Activated naive CD4-positive, alpha-beta T cell treated with anti-CD3 and anti-CD28 coated beads, Interleukin-2, amount 50 U/mL, for 72 hours (primary cell): ENCODE data around the gene ZFAND6. TPM values are rescaled to one million over a fixed set of nuclear protein-coding genes. Genes with fewer than 3 reads are reported as not detected.
"Not testable (repeated sequence)": the region's sequence is repeated elsewhere in the genome, so short reads cannot be mapped to it uniquely, and the experiment has no call there.

Source experiments
- ATAC-seq, 2 donors: fragments of 150-1000 bp; cut with Tn5 transposase; 2 replicates each; pipeline ENCODE4 v1.10.0; 2021; ENCODE audit warnings: mild to moderate bottlenecking in 2 of 2, moderate library complexity in 2 of 2
- DNase-seq, 2 donors: peaks; one replicate each; pipeline ENCODE4 v3.0.0; 2021 to 2022; ENCODE audit warnings: low spot score in 2 of 2
- H3K27ac Mint-ChIP-seq, 2 donors: one replicate each; pipeline ENCODE4 v1.8.0; 2022; ENCODE audit warnings: mild to moderate bottlenecking in 2 of 2, mixed read lengths in 2 of 2
- H3K36me3 Mint-ChIP-seq, 2 donors: one replicate each; pipeline ENCODE4 v1.8.0; 2022; ENCODE audit warnings: mixed read lengths in 2 of 2
- H3K9me3 Mint-ChIP-seq, 2 donors: one replicate each; pipeline ENCODE4 v1.8.0; 2022; ENCODE audit warnings: mixed read lengths in 2 of 2
- total RNA-seq, 2 donors: library from RNA; stranded (reverse); gene quantifications; one replicate each; pipeline ENCODE4 v1.2.3, GENCODE V29; 2022

ZFAND6 gene
- total RNA-seq: 10 to 100 TPM; 35.8 to 42.4 TPM

DNA sequence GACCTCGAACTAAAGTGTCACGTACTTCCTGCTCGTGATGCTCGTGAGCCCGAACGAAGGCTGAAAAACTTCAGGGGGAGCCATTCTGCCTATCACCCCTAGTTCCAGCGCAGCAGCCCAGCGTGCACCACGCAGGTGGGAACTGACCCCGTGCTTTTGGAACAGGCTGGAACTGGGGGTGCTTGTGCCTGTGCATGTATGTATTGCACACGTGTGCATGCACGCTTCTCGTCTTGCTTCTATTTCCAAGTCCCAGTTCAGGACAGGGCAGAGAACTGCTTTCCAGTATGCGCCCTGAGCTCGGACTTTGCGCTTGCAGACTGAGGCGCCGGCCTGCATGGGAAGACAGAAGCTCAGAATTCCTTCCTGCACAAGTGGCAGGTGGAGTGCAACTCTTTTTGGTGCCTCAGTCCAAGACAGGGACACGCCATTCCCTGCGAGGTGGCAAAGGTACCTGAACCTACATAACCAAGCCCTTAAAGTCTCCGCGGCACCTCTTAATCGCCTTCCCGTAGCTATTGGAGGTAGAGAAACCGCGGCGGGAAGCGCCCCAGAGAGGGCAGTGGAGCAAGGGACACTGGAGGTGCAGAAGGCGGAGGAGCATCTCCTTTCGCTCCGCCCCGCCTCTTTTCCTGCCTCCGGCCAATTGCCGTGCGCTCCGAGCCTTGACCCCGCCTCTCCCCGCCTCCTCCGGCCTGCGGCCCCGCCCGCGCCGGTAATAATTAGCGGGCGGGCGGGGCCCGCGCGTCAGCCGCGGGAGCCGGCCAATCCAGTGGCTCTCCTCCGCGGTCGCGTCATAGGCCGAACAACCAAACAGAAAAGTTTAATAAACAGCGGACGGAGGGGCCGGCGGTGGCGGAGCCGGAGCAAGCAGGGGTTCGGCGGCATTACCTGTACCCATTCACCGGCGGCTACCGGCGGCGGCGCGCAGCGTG, at the start of gene ZFAND6:
TSS of gene ZFAND6 (plus strand) at position 826 of the 935 bp plus-strand sequence. CDS start 60,669 bp downstream, outside the sequence.
- Mint-ChIP-seq H3K27ac (peak within 1 kb of the TSS; percentile 92 to 99), H3K9me3 (no peaks in the 10 kb centered on the region), H3K36me3 (no peaks in the 10 kb centered on the region)
- ATAC-seq (peak; percentile 88 to 90), DNase-seq (peak; percentile 97)

DNA sequence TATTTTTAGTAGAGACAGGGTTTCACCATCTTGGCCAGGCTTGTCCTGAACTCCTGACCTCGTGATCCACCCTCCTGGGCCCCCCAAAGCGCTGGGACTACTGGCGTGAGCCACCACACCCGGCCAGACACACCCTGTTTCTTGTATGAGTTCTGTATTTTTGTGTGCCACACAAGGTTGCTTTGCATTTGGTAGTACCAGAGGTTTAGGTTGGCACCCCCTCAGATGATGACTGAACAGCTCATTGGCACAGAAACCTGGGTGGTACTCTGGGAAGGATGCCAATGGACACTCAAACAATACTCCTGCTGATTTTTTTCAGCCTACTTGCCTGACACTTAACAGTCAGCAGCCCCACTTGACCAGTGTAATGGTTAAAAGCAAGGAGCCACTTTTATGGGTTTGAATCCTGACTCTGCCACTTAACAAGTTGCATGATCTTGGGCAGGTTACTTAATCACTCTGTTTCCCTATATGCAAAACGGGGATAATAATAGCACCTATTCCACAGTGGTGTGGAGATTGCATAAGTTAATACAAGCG, 49.3 kb upstream of the ZFAND6 start:
- no peak overlapping the region for H3K27ac Mint-ChIP-seq
- no peak for DNase-seq
- ATAC-seq: no peak
- H3K36me3 Mint-ChIP-seq: no peaks in the 10 kb centered on the region
- no peaks in the 10 kb centered on the region for H3K9me3 Mint-ChIP-seq

DNA sequence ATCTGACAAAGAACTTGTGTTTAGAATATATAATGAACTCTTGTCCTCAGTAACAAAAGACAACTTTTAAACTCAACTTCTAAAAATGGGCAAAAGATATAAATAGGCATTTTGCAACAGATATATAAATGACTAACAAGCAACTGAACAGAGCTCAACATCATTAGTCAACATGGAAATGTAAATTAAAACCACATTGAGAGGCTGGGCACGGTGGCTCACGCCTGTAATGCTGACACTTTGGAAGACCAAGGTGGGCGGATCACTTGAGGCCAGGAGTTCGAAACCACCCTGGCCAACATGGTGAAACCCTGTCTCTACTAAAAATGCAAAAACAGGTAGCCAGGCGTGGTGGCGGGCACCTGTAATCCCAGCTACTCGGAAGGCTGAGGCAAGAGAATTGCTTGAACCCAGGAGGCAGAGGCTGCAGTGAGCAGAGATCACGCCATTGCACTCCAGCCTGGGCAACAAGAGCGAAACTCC, 48.4 kb upstream of the ZFAND6 start:
- not testable (repeated sequence) for H3K27ac Mint-ChIP-seq, H3K36me3 Mint-ChIP-seq, DNase-seq, H3K9me3 Mint-ChIP-seq
- ATAC-seq: peak in 1 of 2 donors; percentile 76

- Mint-ChIP-seq H3K9me3 (no peaks in the 10 kb centered on the region), H3K27ac (no peak overlapping the region), H3K36me3 (no peaks in the 10 kb centered on the region)
- DNase-seq: no peak
- no peak for ATAC-seq
Measured at GRCh38 chr15:80011596-80011995, 47.9 kb upstream of the ZFAND6 start.

GRCh38 chr15:80012060-80012726, 47.3 kb upstream of the ZFAND6 start:
- H3K36me3 Mint-ChIP-seq: no peaks in the 10 kb centered on the region
- ATAC-seq (no peak), DNase-seq (no peak)
- H3K27ac Mint-ChIP-seq: no peak overlapping the region
- H3K9me3 Mint-ChIP-seq: no peaks in the 10 kb centered on the region

- H3K9me3 Mint-ChIP-seq, DNase-seq, H3K27ac Mint-ChIP-seq, ATAC-seq, H3K36me3 Mint-ChIP-seq: not testable (repeated sequence)
Measured at GRCh38 chr15:80014186-80014585, 45.3 kb upstream of the ZFAND6 start.

- Mint-ChIP-seq H3K9me3 (no peaks in the 10 kb centered on the region), H3K27ac (no peak overlapping the region), H3K36me3 (no peaks in the 10 kb centered on the region)
- no peak for DNase-seq
- ATAC-seq: no peak
Measured at GRCh38 chr15:80015156-80015555, 44.3 kb upstream of the ZFAND6 start.

DNA sequence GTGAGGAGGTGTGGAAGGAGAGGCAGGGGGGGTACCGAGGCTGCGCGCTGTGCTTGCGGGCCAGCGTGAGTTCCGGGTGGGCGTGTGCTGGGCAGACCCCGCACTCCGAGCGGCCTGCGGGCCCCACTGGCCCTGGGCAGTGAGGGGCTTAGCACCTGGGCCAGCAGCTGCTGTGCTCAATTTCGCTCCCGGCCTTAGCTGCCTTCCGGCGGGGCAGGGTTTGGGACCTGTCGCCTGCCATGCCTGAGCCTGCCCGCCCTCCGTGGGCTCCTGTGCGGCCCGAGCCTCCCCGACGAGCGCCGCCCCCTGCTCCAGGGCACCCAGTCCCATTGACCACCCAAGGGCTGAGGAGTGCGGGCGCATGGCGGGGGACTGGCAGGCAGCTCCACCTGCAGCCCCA, 43.0 kb upstream of the ZFAND6 start:
- not testable (repeated sequence) for H3K27ac Mint-ChIP-seq, ATAC-seq, H3K36me3 Mint-ChIP-seq, DNase-seq, H3K9me3 Mint-ChIP-seq

DNA sequence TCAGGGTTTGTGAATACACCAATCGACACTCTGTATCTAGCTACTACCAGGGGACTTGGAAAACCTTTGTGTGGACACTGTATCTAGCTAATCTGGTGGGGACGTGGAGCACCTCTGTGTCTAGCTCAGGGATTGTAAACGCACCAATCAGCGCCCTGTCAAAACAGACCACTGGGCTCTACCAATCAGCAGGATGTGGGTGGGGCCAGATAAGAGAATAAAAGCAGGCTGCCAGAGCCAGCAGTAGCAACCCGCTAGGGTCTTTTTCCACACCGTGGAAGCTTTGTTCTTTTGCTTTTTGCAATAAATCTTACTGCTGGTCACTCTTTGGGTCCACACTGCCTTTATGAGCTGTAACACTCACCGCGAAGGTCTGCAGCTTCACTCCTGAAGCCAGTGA, 42.3 kb upstream of the ZFAND6 start:
- DNase-seq, ATAC-seq, H3K9me3 Mint-ChIP-seq, H3K27ac Mint-ChIP-seq, H3K36me3 Mint-ChIP-seq: not testable (repeated sequence)

- DNase-seq (no peak), ATAC-seq (peak in 1 of 2 donors; percentile 28)
- Mint-ChIP-seq H3K9me3 (peaks cover 4 to 6% of the 10 kb centered on the region in 2 donors), H3K36me3 (peaks cover 0 to 6% of the 10 kb centered on the region in 2 donors), H3K27ac (no peak overlapping the region)
Measured at GRCh38 chr15:80019168-80019745, 40.2 kb upstream of the ZFAND6 start.

DNA sequence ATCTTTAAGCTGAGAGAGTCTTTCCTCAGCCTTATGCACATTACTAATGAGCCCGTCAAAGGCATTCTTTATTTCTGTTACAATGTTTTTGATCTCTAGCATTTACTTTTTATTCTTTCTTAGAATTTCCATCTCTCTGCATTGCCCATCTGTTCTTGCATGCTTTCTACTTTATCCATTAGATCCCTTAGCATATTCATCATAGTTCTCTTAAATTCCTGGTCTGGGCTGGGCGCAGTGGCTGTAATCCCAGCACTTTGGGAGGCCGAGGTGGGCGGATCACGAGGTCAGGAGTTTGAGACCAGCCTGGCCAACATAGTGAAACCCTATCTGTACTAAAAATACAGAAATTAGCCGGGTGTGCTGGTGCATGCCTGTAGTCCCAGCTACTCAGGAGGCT, 39.3 kb upstream of the ZFAND6 start:
- H3K9me3 Mint-ChIP-seq, DNase-seq, H3K36me3 Mint-ChIP-seq, ATAC-seq, H3K27ac Mint-ChIP-seq: not testable (repeated sequence)

DNA sequence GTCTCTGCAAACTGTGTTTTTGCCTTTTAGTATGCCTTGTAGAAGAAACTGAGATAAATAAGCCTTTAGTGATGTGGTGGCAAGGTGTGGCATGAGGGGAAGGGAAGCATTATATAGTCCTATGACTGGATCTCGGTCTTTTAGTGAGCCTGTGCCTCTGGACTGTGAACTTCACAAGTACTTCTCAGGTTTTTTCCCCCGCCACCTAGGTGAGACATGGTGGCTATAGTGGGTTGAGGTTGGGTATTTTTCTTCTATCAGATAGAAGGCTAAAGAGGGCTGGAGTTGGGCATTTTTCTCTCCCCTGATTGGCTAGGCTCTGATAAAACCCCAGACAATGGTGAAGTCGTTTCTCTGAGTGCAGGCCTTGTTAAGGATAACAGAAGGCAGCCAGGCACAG, 38.7 kb upstream of the ZFAND6 start:
- H3K9me3 Mint-ChIP-seq: peaks cover 4 to 6% of the 10 kb centered on the region in 2 donors
- no peak for DNase-seq

DNA sequence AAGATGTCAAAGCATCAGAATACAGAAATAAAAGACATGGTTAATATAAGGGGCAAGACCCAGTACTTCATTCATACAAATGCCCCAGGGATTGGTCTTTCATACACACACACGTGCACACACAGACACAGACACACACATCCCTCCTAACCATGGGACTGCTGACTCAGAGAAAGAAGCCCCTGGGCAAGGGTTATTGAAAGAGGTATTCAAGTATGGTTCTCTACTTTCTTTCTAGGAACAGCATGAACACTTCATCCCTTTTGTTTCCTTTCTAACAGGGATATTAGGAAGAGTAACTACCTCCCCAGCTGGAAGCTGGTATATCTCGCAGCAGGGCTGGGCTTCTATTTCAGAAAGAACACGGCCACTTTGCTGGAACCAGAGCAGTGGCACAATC, 33.2 kb upstream of the ZFAND6 start:
- ATAC-seq: no peak
- Mint-ChIP-seq H3K36me3 (peaks cover 0 to 6% of the 10 kb centered on the region in 2 donors), H3K27ac (peak overlapping the region in 1 of 2 donors; percentile 52), H3K9me3 (peaks cover 6 to 8% of the 10 kb centered on the region in 2 donors)
- DNase-seq: no peak

More for the DNA sequence above, 38.7 kb upstream of the ZFAND6 start:
- ATAC-seq: peak; percentile 20 to 39
- Mint-ChIP-seq H3K36me3 (peaks cover 0 to 6% of the 10 kb centered on the region in 2 donors), H3K27ac (no peak overlapping the region)

- no peak for DNase-seq
- Mint-ChIP-seq H3K9me3 (peaks cover 6 to 8% of the 10 kb centered on the region in 2 donors), H3K36me3 (peaks cover 0 to 6% of the 10 kb centered on the region in 2 donors), H3K27ac (peak overlapping the region in 1 of 2 donors; percentile 52)
- ATAC-seq: peak in 1 of 2 donors; percentile 57
Measured at GRCh38 chr15:80026754-80027153, 32.7 kb upstream of the ZFAND6 start.

- ATAC-seq (no peak), DNase-seq (no peak)
- Mint-ChIP-seq H3K27ac (no peak overlapping the region), H3K36me3 (no peaks in the 10 kb centered on the region), H3K9me3 (peaks cover 0 to 4% of the 10 kb centered on the region in 2 donors)
Measured at GRCh38 chr15:80028937-80029336, 30.5 kb upstream of the ZFAND6 start.

DNA sequence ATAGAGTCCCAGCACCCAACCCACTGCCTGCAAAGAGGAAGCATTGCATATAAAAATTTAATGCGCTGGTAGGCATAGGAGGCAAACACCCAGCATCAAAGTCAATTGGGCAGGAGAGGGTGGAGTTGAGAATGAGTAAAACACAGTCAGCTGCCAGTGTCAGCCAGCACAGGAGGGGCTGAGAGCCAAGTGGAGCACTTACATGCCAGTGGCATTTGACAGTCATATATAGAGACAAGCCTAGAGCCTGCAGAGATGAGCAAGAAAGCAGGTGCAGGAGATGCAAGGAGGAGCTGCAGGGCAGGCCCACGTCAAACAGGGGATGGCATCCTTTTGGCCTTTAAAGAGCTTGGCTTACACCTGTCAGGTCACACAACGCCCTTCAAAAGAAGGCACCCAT, 27.6 kb upstream of the ZFAND6 start:
- peak; percentile 38 to 88 for ATAC-seq
- peak overlapping the region in 1 of 2 donors; percentile 69 for H3K27ac Mint-ChIP-seq
- peaks cover 0 to 4% of the 10 kb centered on the region in 2 donors for H3K9me3 Mint-ChIP-seq
- H3K36me3 Mint-ChIP-seq: no peaks in the 10 kb centered on the region
- DNase-seq: peak in 1 of 2 donors; percentile 41
